Spleen (tissue), 11 donors: ENCODE data around the gene LDLRAD4. TPM values are rescaled to one million over a fixed set of nuclear protein-coding genes. Genes with fewer than 3 reads are reported as not detected.

Experiments
- DNase-seq: peaks from one replicate; pipeline ENCODE4 v3.0.0-alpha.2; 2020
- H3K27ac ChIP-seq, 8 donors: fragments of 200-600 bp; sonication (generic) in 7 of 8; 1 replicate in 4 of 8; 2 replicates in 4 of 8; pipeline versions ENCODE4 v1.5.0 to v1.8.0; 2016 to 2021; ENCODE audit warnings: inconsistent platforms in 4 of 8, mild to moderate bottlenecking in 4 of 8, moderate library complexity in 1 of 8
- H3K27me3 ChIP-seq, 7 donors: fragments of 200-600 bp; sonication (generic) in 6 of 7; replicated peaks in 1 of 7; 1 replicate in 4 of 7; 2 replicates in 3 of 7; pipeline versions ENCODE4 v1.5.0 to v1.8.0; 2016 to 2021; ENCODE audit warnings: inconsistent platforms in 3 of 7, mild to moderate bottlenecking in 1 of 7
- H3K36me3 ChIP-seq, 6 donors: fragments of 200-600 bp; sonication (generic) in 5 of 6; 1 replicate in 4 of 6; 2 replicates in 2 of 6; pipeline versions ENCODE4 v1.5.0 to v1.8.0; 2016 to 2021; ENCODE audit warnings: inconsistent platforms in 2 of 6
- H3K4me1 ChIP-seq, 6 donors: fragments of 200-600 bp; sonication (generic) in 5 of 6; 1 replicate in 3 of 6; 2 replicates in 3 of 6; pipeline versions ENCODE4 v1.5.0 to v1.8.0; 2016 to 2021; ENCODE audit warnings: inconsistent platforms in 3 of 6
- H3K4me3 ChIP-seq, 8 donors: fragments of 200-600 bp; sonication (generic) in 7 of 8; 1 replicate in 4 of 8; 2 replicates in 4 of 8; pipeline versions ENCODE4 v1.5.0 to v1.8.0; 2016 to 2021; ENCODE audit warnings: inconsistent platforms in 4 of 8, mild to moderate bottlenecking in 4 of 8, moderate library complexity in 2 of 8
- H3K9me3 ChIP-seq, 8 donors: fragments of 200-600 bp; sonication (generic) in 7 of 8; 1 replicate in 4 of 8; 2 replicates in 4 of 8; pipeline versions ENCODE4 v1.5.0 to v1.8.0; 2016 to 2021; ENCODE audit warnings: inconsistent platforms in 4 of 8
- CTCF ChIP-seq, 11 experiments: fragments of 200-600 bp in 7 of 11; fragments of 450-650 bp in 4 of 11; sonication (generic) in 4 of 11; IDR thresholded peaks in 8 of 11; conservative IDR thresholded peaks in 3 of 11; 1 replicate in 7 of 11; 2 replicates in 4 of 11; pipeline versions ENCODE4 v1.4.0 to v1.8.0; 2016 to 2021; ENCODE audit warnings: antibody characterized with exemption in 11 of 11, inconsistent platforms in 4 of 11, mild to moderate bottlenecking in 1 of 11
- POLR2A ChIP-seq, 3 donors: fragments of 450-650 bp; IDR thresholded peaks; one replicate each; pipeline ENCODE4 v1.5.1; 2017; ENCODE audit warnings: antibody characterized with exemption in 3 of 3, mild to moderate bottlenecking in 1 of 3
- POLR2AphosphoS5 ChIP-seq, 3 donors: sonication (generic); formaldehyde crosslinking; IDR thresholded peaks; one replicate each; pipeline ENCODE4 v1.5.1; 2017; ENCODE audit warnings: antibody characterized with exemption in 3 of 3
- WGBS, 5 donors: extraction: QIAGEN DNeasy Blood & Tissue Kit in 3 of 5; methylation state at CpG; one replicate each; pipeline versions ENCODE4 v1.1.5 to v1.1.7; 2013 to 2018; 5-methylcytosine and 5-hydroxymethylcytosine counted together
- intact Hi-C: fragments of 100-400 bp; cut with DNase I; formaldehyde crosslinking; loops from one replicate; pipeline ENCODE4 v1.15.0; 2023; ENCODE audit warnings: low total_unique reads
- polyA plus RNA-seq, 3 donors: library from polyadenylated mRNA; stranded (reverse); fragments of 200-250 nt; gene quantifications; one replicate each; pipeline ENCODE4 v1.2.1, GENCODE V29; 2013
- total RNA-seq, 7 donors: library from RNA; depleted of rRNA in 3 of 7; stranded (reverse); fragments of >200 nt in 3 of 7; fragmentation: NEBNext Ultra II Directional in 4 of 7; extraction: Animal tissue kit (Norgen Biotek cat#: 25700) in 4 of 7; gene quantifications; one replicate each; pipeline versions ENCODE4 v1.1.0 to v1.2.1, GENCODE V29; 2016 to 2021
- donor health status: healthy with polysubstance abuse.
- donor health status: DM: no; HTN: no; CAD: no; lungs with moderate emphysema.
- donor health status: DM: no; HTN: no; CAD: no.
- donor health status: Bipolar disorder and iron deficiency.
- donor health status: healthy.
- donor health status: DM: no; HTN: no; CAD: no.
- donor health status: DM: yes; HTN: yes; CAD: no.

LDLRAD4 gene
- total and polyA plus RNA-seq, 10 donors, result 4.5 to 80.8 (median 46.4) TPM

GRCh38 chr18:13543811-13544732 is 325.5 kb downstream of the LDLRAD4 start:
- TF ChIP-seq POLR2A (IDR thresholded peaks at IDR 0.05), result no peak
- TF ChIP-seq CTCF (IDR thresholded peaks at IDR 0.05 in 8 of 11, conservative IDR thresholded peaks at IDR 0.05 in 3 of 11), result no peak
- TF ChIP-seq POLR2AphosphoS5 (IDR thresholded peaks at IDR 0.05), result no peak
- intact Hi-C loops, result no loop called here
- no peaks in the 10 kb centered on the region for H3K27me3 ChIP-seq
- DNase-seq, result no peak
- H3K36me3 ChIP-seq, result peaks cover 0 to 27% (median 0%) of the 10 kb centered on the region in 6 donors
- WGBS, 5 donors, result 89 to 95% (median 91%) methylated on average over 25 of the region's 25 CpGs
- H3K9me3 ChIP-seq, result no peaks in the 10 kb centered on the region
- no peak overlapping the region for H3K4me3 ChIP-seq
- no peak overlapping the region for H3K27ac ChIP-seq
- peaks cover 7 to 30% (median 24%) of the 10 kb centered on the region in 6 donors for H3K4me1 ChIP-seq

- H3K9me3 ChIP-seq, result no peaks in the 10 kb centered on the region
- H3K27me3 ChIP-seq, result no peaks in the 10 kb centered on the region
- intact Hi-C loops, result no loop called here
- H3K4me3 ChIP-seq, result no peak overlapping the region
- H3K36me3 ChIP-seq, result peaks cover 0 to 27% (median 0%) of the 10 kb centered on the region in 6 donors
- H3K27ac ChIP-seq, result no peak overlapping the region
- no peak for DNase-seq
- peaks cover 4 to 30% (median 24%) of the 10 kb centered on the region in 6 donors for H3K4me1 ChIP-seq
- WGBS, 5 donors, result 95 to 98% (median 96%) methylated on average over 8 of the region's 8 CpGs
- TF ChIP-seq POLR2A (IDR thresholded peaks at IDR 0.05), result no peak
- TF ChIP-seq CTCF (IDR thresholded peaks at IDR 0.05 in 8 of 11, conservative IDR thresholded peaks at IDR 0.05 in 3 of 11), result no peak
- TF ChIP-seq POLR2AphosphoS5 (IDR thresholded peaks at IDR 0.05), result no peak
Observed at GRCh38 chr18:13544953-13545352, 326.4 kb downstream of the LDLRAD4 start.

GRCh38 chr18:13545514-13545913 is 327.0 kb downstream of the LDLRAD4 start:
- intact Hi-C loops, result no loop called here

More at GRCh38 chr18:13545514-13545913, 327.0 kb downstream of the LDLRAD4 start:
- Histone ChIP-seq H3K36me3 (peaks cover 0 to 27% (median 0%) of the 10 kb centered on the region in 6 donors), H3K4me3 (no peak overlapping the region), H3K27ac (no peak overlapping the region), H3K27me3 (no peaks in the 10 kb centered on the region), H3K9me3 (no peaks in the 10 kb centered on the region), H3K4me1 (peaks cover 3 to 28% (median 21%) of the 10 kb centered on the region in 6 donors)
- WGBS, 5 donors, result 89 to 98% (median 97%) methylated on average over 4 of the region's 4 CpGs
- no peak for TF ChIP-seq POLR2A (IDR thresholded peaks at IDR 0.05)
- no peak for TF ChIP-seq POLR2AphosphoS5 (IDR thresholded peaks at IDR 0.05)
- no peak for TF ChIP-seq CTCF (IDR thresholded peaks at IDR 0.05 in 8 of 11, conservative IDR thresholded peaks at IDR 0.05 in 3 of 11)
- no peak for DNase-seq
